Measurements from ENCODE around the gene EHD2.

EHD2 gene

DNA sequence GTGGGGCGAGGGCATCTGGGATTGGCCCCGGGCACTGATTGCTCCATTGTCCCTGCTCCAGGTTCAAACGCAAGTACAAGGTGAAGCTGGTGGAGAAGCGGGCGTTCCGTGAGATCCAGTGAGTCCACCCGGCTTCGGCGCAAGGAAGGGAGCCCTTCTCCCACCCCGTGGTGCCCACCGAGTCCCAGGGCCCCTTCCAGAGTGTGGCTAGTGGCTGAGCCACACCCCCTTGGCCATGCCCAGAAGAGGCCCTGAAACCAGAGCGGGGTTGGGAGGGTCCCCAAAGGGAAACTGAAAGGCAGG, 43.4 kb downstream of the EHD2 start:
- Histone ChIP-seq H3K36me3 (replicated peaks; ENCODE audit: insufficient read depth, low read length) (0 out of 2 replicates have a peak, but pooled peaks cover 2% of the 10 kb centered on the region), H3K27ac (ENCODE audit: low read length) (no peak overlapping the region), H3K4me2 (ENCODE audit: low read depth, low read length) (no peak overlapping the region), H3K9ac (ENCODE audit: low read length) (no peak overlapping the region), H3K9me3 (replicated peaks; ENCODE audit: insufficient read depth, low read length) (no peaks in the 10 kb centered on the region), H3K27me3 (replicated peaks; ENCODE audit: insufficient read depth, low read length) (no peaks in the 10 kb centered on the region), H2AFZ (ENCODE audit: low read length) (no peak overlapping the region), H3K79me2 (ENCODE audit: low read length) (no peaks in the 10 kb centered on the region), H3K4me3 (ENCODE audit: low read length) (no peak overlapping the region), H3K9me2 (replicated peaks; ENCODE audit: insufficient read depth, low read length) (no peaks in the 10 kb centered on the region), H4K20me1 (ENCODE audit: insufficient read depth, low read length) (no peaks in the 10 kb centered on the region), H3F3A (ENCODE audit: insufficient read depth, low read length) (no peaks in the 10 kb centered on the region), H3K4me1 (ENCODE audit: low read length) (no peaks in the 10 kb centered on the region)
- TF ChIP-seq EZH2 (optimal IDR thresholded peaks at IDR 0.05; ENCODE audit: low read depth, low read length) (no peak), EZH2phosphoT487 (IDR thresholded peaks at IDR 0.05; ENCODE audit: low read length) (no peak)
- DNase-seq = no peak

DNA sequence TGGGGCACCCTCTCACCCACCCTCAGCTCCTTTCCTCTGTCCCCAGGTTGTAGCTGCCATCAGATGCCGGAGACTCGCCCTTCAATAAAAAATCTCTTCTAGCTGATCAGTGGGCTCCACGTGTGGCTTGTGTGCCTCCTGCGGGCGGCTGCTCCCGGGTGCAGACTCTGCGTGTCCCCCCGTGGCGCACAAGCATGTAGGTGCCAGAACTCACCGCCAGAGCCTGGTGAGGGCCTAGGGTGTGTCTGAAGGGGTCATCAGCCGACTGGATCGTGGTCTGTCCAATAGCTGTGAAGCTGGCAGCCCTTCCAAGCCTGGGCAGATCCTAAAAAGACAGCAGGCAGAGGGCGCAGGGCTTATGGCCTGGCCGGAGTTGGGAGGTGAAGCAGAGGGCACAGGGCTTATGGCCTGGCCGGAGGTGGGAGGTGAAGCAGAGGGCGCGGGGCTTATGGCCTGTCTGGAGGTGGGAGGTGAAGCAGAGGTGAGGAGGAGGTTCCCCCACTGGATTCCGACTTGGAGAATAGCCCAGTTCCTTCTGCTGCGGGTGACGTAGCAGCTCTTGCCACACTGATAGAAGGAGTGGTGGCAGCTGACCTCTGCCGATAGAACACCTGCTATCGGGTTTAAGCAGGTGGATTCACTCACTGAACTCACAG, 43.9 kb downstream of the EHD2 start:
- Histone ChIP-seq H2AFZ (ENCODE audit: low read length) (no peak overlapping the region), H3K4me3 (ENCODE audit: low read length) (no peak overlapping the region), H3K9me2 (replicated peaks; ENCODE audit: insufficient read depth, low read length) (no peaks in the 10 kb centered on the region), H3K9ac (ENCODE audit: low read length) (no peak overlapping the region), H3K79me2 (ENCODE audit: low read length) (no peaks in the 10 kb centered on the region), H3K4me2 (ENCODE audit: low read depth, low read length) (no peak overlapping the region), H3K36me3 (replicated peaks; ENCODE audit: insufficient read depth, low read length) (0 out of 2 replicates have a peak, but pooled peaks cover under 1% of the 10 kb centered on the region), H3K27me3 (replicated peaks; ENCODE audit: insufficient read depth, low read length) (no peaks in the 10 kb centered on the region), H4K20me1 (ENCODE audit: insufficient read depth, low read length) (no peaks in the 10 kb centered on the region), H3K4me1 (ENCODE audit: low read length) (no peaks in the 10 kb centered on the region), H3F3A (ENCODE audit: insufficient read depth, low read length) (no peaks in the 10 kb centered on the region), H3K27ac (ENCODE audit: low read length) (no peak overlapping the region), H3K9me3 (replicated peaks; ENCODE audit: insufficient read depth, low read length) (no peaks in the 10 kb centered on the region)
- no peak for DNase-seq
- TF ChIP-seq, protein P1, sequence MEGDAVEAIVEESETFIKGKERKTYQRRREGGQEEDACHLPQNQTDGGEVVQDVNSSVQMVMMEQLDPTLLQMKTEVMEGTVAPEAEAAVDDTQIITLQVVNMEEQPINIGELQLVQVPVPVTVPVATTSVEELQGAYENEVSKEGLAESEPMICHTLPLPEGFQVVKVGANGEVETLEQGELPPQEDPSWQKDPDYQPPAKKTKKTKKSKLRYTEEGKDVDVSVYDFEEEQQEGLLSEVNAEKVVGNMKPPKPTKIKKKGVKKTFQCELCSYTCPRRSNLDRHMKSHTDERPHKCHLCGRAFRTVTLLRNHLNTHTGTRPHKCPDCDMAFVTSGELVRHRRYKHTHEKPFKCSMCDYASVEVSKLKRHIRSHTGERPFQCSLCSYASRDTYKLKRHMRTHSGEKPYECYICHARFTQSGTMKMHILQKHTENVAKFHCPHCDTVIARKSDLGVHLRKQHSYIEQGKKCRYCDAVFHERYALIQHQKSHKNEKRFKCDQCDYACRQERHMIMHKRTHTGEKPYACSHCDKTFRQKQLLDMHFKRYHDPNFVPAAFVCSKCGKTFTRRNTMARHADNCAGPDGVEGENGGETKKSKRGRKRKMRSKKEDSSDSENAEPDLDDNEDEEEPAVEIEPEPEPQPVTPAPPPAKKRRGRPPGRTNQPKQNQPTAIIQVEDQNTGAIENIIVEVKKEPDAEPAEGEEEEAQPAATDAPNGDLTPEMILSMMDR (IDR thresholded peaks at IDR 0.05; ENCODE audit: low read length) = no peak
- no peak for TF ChIP-seq EZH2 (optimal IDR thresholded peaks at IDR 0.05; ENCODE audit: low read depth, low read length)
- TF ChIP-seq EZH2phosphoT487 (IDR thresholded peaks at IDR 0.05; ENCODE audit: low read length) = no peak

DNA sequence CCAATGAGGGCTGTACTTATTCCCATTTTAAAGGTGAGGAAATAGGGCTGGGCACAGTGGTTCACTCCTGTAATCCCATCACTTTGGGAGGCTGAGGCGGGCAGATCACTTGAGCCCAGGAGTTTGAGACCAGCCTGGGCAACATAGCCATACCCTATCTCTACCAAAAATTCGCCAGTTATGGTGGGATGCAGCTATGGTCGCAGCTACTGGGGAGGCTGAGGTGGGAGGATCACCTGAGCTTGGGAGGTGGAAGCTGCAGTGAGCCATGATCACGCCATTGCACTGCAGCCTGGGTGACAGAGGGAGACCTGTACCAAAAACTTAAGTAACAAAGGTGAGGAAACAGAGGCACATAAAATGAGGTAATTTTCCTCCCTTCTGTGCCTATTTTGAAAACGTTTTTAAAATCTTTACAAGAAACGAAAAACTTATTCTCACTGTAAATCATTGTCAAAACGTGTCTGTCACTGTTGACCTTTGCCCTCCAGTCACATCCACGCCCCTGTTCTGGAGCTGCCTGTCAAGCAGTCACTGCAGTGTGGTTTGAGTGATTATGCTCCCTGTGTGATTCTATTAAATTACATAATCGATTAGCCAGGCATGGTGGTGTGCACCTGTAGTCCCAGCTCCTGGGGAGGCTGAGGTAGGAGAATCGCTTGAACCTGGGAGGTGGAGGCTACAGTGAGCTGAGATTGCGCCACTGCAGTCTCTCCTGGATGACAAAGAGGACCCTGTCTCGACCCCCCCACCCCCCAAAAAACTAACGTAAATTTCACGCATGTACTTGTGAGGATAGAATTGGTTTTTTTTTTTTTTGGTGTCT, 44.6 kb downstream of the EHD2 start:
- no peak for TF ChIP-seq EZH2 (optimal IDR thresholded peaks at IDR 0.05; ENCODE audit: low read depth, low read length)
- TF ChIP-seq, protein P1 (IDR thresholded peaks at IDR 0.05; ENCODE audit: low read length) = no peak
- H4K20me1 ChIP-seq (ENCODE audit: insufficient read depth, low read length) = no peaks in the 10 kb centered on the region
- no peak for DNase-seq
- H3K79me2 ChIP-seq (ENCODE audit: low read length) = no peaks in the 10 kb centered on the region
- H3F3A ChIP-seq (ENCODE audit: insufficient read depth, low read length) = no peaks in the 10 kb centered on the region
- no peak overlapping the region for H3K4me2 ChIP-seq (ENCODE audit: low read depth, low read length)
- H3K27me3 ChIP-seq (replicated peaks; ENCODE audit: insufficient read depth, low read length) = no peaks in the 10 kb centered on the region
- H2AFZ ChIP-seq (ENCODE audit: low read length) = no peak overlapping the region
- no peaks in the 10 kb centered on the region for H3K36me3 ChIP-seq (replicated peaks; ENCODE audit: insufficient read depth, low read length)
- no peak overlapping the region for H3K27ac ChIP-seq (ENCODE audit: low read length)
- no peaks in the 10 kb centered on the region for H3K9me3 ChIP-seq (replicated peaks; ENCODE audit: insufficient read depth, low read length)
- no peak overlapping the region for H3K4me3 ChIP-seq (ENCODE audit: low read length)
- H3K4me1 ChIP-seq (ENCODE audit: low read length) = no peaks in the 10 kb centered on the region
- H3K9me2 ChIP-seq (replicated peaks; ENCODE audit: insufficient read depth, low read length) = no peaks in the 10 kb centered on the region
- no peak overlapping the region for H3K9ac ChIP-seq (ENCODE audit: low read length)

DNA sequence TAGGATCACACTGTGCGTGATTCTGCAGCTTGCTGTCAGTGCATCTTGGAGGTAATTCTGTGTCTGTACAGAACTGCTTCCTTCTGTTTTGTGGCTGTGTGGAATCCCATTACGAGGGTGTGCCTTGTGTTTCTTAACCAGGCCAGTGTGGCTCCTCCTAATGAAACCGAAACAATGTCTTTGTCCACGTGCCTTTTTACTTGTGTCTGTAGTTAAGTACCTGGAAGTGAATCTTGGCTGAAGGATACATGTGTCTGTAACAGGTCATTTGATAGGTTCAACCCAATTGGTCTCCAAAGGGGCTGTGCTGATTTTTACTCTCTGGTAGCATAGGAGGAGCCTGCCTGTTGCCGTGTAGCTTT, 45.2 kb downstream of the EHD2 start:
- H3F3A ChIP-seq (ENCODE audit: insufficient read depth, low read length) = no peaks in the 10 kb centered on the region
- TF ChIP-seq, protein P1 (IDR thresholded peaks at IDR 0.05; ENCODE audit: low read length) = no peak
- no peak for TF ChIP-seq EZH2 (optimal IDR thresholded peaks at IDR 0.05; ENCODE audit: low read depth, low read length)
- TF ChIP-seq EZH2phosphoT487 (IDR thresholded peaks at IDR 0.05; ENCODE audit: low read length) = no peak
- H3K9me2 ChIP-seq (replicated peaks; ENCODE audit: insufficient read depth, low read length) = no peaks in the 10 kb centered on the region
- no peak overlapping the region for H3K4me3 ChIP-seq (ENCODE audit: low read length)
- H3K4me2 ChIP-seq (ENCODE audit: low read depth, low read length) = no peak overlapping the region
- H3K27me3 ChIP-seq (replicated peaks; ENCODE audit: insufficient read depth, low read length) = no peaks in the 10 kb centered on the region
- no peaks in the 10 kb centered on the region for H4K20me1 ChIP-seq (ENCODE audit: insufficient read depth, low read length)
- no peaks in the 10 kb centered on the region for H3K4me1 ChIP-seq (ENCODE audit: low read length)
- no peaks in the 10 kb centered on the region for H3K36me3 ChIP-seq (replicated peaks; ENCODE audit: insufficient read depth, low read length)
- H3K9ac ChIP-seq (ENCODE audit: low read length) = no peak overlapping the region
- no peaks in the 10 kb centered on the region for H3K79me2 ChIP-seq (ENCODE audit: low read length)
- H3K9me3 ChIP-seq (replicated peaks; ENCODE audit: insufficient read depth, low read length) = no peaks in the 10 kb centered on the region
- no peak overlapping the region for H3K27ac ChIP-seq (ENCODE audit: low read length)
- no peak overlapping the region for H2AFZ ChIP-seq (ENCODE audit: low read length)
- no peak for DNase-seq

All from MM.1S (cell line).